Lower lobe of right lung (tissue), 2 donors: Measurements from ENCODE around the gene ANKRD33B. TPM values are rescaled to one million over a fixed set of nuclear protein-coding genes. Genes with fewer than 3 reads are reported as not detected.

Experiments used
- ATAC-seq, 2 donors: fragments of 200-7000 bp; cut with Tn5 transposase; one replicate each; pipeline ENCODE4 v1.9.1; 2020 to 2022; ENCODE audit warnings: mild to moderate bottlenecking in 2 of 2, moderate library complexity in 2 of 2
- DNase-seq: peaks from one replicate; pipeline ENCODE4 v3.0.0-alpha.2; 2020
- H3K27ac ChIP-seq: fragments of 200-600 bp; one replicate; pipeline ENCODE4 v1.8.0; 2022
- H3K27me3 ChIP-seq: fragments of 200-600 bp; one replicate; pipeline ENCODE4 v1.8.0; 2022; ENCODE audit warnings: low read depth
- H3K36me3 ChIP-seq: fragments of 200-600 bp; one replicate; pipeline ENCODE4 v1.8.0; 2022; ENCODE audit warnings: mild to moderate bottlenecking
- H3K4me1 ChIP-seq: fragments of 200-600 bp; one replicate; pipeline ENCODE4 v1.8.0; 2022
- H3K4me3 ChIP-seq: fragments of 200-600 bp; one replicate; pipeline ENCODE4 v1.8.0; 2022; ENCODE audit warnings: mild to moderate bottlenecking
- H3K9me3 ChIP-seq: fragments of 200-600 bp; one replicate; pipeline ENCODE4 v1.8.0; 2022
- CTCF ChIP-seq: fragments of 200-600 bp; IDR thresholded peaks from one replicate; pipeline ENCODE4 v1.8.0; 2022; ENCODE audit warnings: antibody characterized with exemption, mild to moderate bottlenecking
- intact Hi-C: fragments of 100-400 bp; cut with DNase I; formaldehyde crosslinking; loops from one replicate; pipeline ENCODE4 v1.11.0; 2022
- total RNA-seq: library from RNA; stranded (reverse); fragmentation: NEBNext Ultra II Directional; extraction: Animal tissue kit (Norgen Biotek cat#: 25700); gene quantifications from one replicate; pipeline ENCODE4 v1.2.1, GENCODE V29; 2021
- donor health status: DM: no; HTN: yes; CAD: no; lungs with severe emphysema.

The ANKRD33B gene
- total RNA-seq, 1 donor from 2014 or later = 5.8 TPM

DNA sequence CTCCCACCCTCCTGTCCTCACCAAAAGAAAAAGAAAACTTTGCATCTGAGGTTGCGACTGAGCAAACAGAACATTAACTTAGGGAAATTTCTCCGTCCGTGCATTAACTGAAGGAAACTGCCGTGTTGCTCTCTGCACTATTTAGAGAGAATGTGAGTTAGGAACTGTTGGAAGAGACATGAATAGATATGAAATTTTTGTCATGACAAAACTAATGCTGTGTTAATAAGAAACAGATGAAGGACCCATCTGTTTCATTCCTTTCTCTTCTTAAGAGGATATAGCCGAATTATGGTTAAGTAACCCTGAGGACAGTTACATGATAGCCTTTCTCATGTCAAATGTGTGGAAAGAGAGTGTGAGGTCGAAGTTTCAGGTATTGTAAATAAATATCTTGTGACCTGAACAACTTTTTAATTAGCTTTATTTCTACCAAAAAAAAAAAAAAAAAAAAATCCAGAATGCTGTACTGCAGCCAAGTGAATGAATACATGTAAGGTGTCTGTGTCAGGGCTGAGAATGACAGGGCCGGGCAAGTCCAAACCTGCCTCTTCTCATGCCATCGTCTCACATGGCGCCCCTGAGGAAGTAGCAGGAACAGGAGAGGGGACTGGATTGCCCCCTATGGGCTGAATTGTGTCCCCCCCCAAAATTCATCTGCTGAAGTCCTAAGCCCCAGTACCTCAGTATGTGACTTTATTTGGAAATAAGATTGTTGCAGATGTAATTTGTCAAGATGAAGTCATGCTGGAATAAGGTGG lies 35.6 kb upstream of the ANKRD33B start:
- Histone ChIP-seq H3K4me3 (no peak overlapping the region), H3K27me3 (no peaks in the 10 kb centered on the region), H3K9me3 (no peaks in the 10 kb centered on the region), H3K27ac (no peak overlapping the region), H3K4me1 (no peaks in the 10 kb centered on the region), H3K36me3 (no peaks in the 10 kb centered on the region)
- ATAC-seq = no peak
- no peak for DNase-seq
- no peak for TF ChIP-seq CTCF
- intact Hi-C loops = no loop called here

GRCh38 chr5:10528827-10529226 lies 35.0 kb upstream of the ANKRD33B start:
- no peak for ATAC-seq
- DNase-seq = no peak
- Histone ChIP-seq H3K27me3 (peaks cover 4% of the 10 kb centered on the region), H3K9me3 (no peaks in the 10 kb centered on the region), H3K4me3 (no peak overlapping the region), H3K36me3 (no peaks in the 10 kb centered on the region), H3K27ac (no peak overlapping the region), H3K4me1 (no peaks in the 10 kb centered on the region)
- intact Hi-C loops = no loop called here
- no peak for TF ChIP-seq CTCF

GRCh38 chr5:10530601-10531320 lies 33.1 kb upstream of the ANKRD33B start:
- no peaks in the 10 kb centered on the region for H3K36me3 ChIP-seq
- no peak overlapping the region for H3K27ac ChIP-seq
- no peaks in the 10 kb centered on the region for H3K9me3 ChIP-seq
- no peak overlapping the region for H3K4me3 ChIP-seq
- intact Hi-C loops = no loop called here
- peaks cover 4% of the 10 kb centered on the region for H3K27me3 ChIP-seq
- ATAC-seq = peak in 1 of 2 donors; percentile 21
- no peak for DNase-seq
- no peak for TF ChIP-seq CTCF
- no peaks in the 10 kb centered on the region for H3K4me1 ChIP-seq

GRCh38 chr5:10532421-10532820 lies 31.4 kb upstream of the ANKRD33B start:
- intact Hi-C loops = no loop called here
- peaks cover 11% of the 10 kb centered on the region for H3K4me1 ChIP-seq
- no peak for DNase-seq
- no peak for TF ChIP-seq CTCF
- H3K27me3 ChIP-seq = peaks cover 4% of the 10 kb centered on the region
- no peaks in the 10 kb centered on the region for H3K36me3 ChIP-seq
- no peak for ATAC-seq
- H3K9me3 ChIP-seq = no peaks in the 10 kb centered on the region
- H3K4me3 ChIP-seq = no peak overlapping the region
- no peak overlapping the region for H3K27ac ChIP-seq

DNA sequence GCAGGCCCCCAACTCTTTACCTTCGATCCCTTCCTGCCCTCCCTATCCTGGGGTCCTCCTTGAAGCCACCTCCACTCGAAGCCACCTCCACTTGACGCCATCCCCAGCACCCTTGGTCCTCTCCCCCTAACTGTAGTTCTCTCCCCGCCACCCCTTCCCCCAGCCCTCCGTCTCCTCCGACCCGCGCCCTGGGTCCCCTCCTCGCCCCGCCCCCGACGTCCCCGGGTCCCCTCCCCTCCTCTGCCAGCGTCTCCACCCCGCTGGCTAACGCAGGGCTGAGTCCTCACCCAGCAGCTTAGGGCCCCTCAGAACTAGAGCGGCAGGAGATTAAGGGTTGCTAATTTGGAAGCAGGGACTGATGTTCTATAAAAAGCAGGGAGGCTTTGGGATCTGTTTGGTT lies 30.6 kb upstream of the ANKRD33B start:
- Histone ChIP-seq H3K36me3 (no peaks in the 10 kb centered on the region), H3K9me3 (no peaks in the 10 kb centered on the region), H3K4me1 (peaks cover 16% of the 10 kb centered on the region), H3K27me3 (peaks cover 4% of the 10 kb centered on the region), H3K4me3 (no peak overlapping the region), H3K27ac (no peak overlapping the region)
- ATAC-seq (no peak), DNase-seq (no peak)
- intact Hi-C loops = no loop called here
- no peak for TF ChIP-seq CTCF
